Endometrium (tissue), 2 donors: ENCODE measurements around the gene CDADC1.
A peak's percentile ranks its signal among the peaks of the same experiment; 100 is the strongest.

Source experiments
- FAIRE-seq: peaks from 2 replicates; lab custom pipeline; 2012; peaks lifted over from hg19 to GRCh38; lab: Jason Lieb, UNC
- donor health status: control.
- donor health status: control.

The CDADC1 gene

DNA sequence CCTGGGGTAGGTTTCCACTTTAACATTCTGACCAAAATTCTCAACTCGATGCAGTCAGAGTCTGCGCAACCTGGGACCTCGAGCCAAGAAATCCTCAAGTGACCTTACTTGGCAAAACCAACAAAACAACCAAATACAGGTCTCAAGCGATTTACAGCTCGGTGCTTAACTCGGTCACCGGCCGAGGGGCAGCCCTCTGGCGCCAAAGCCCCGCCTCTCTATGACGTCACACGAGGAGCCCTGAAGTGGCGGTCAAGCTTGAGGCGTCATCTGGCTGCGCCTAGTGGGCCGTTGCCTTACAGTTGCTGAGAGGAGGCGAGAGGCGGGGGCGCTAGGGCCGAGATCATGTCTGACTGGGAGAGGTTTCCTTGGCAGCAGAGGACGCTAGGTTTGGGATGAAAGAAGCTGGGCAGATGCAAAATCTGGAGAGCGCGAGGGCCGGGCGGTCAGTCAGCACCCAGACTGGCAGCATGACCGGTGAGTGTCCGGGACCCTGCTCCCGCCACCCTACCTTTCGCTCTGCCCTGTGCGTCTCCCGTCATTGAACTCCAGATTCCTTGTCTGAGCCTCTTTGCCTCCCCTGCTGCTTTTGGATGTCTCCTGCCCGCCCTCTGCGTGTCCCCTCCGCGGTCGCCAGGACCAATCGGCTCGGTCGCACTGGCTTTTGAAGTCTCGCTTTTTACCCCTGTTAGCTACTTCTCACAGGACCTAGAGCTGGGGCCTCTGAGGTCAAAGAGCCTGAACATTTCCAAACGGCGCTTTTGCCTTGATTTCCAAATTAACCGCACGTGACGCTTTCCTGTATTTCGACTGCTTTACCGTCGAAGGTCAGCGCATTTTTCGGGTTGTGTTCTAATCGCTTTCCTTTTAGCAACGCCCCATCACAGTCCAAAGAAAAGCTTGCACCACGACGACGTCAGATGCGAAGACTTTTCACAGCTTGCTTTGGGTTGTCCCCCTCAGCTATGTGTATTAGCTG is at the start of gene CDADC1:
Gene CDADC1, plus strand, starts transcription at position 283 of the 979 bp plus-strand sequence. Its CDS starts 113 bp downstream, at position 396.
- peak; percentile 91 for FAIRE-seq

- no peak for FAIRE-seq
These were observed 41.1 kb upstream of the CDADC1 start for GRCh38 chr13:49206641-49207040.

GRCh38 chr13:49208619-49209018 is 39.1 kb upstream of the CDADC1 start:
- no peak for FAIRE-seq

- FAIRE-seq, result no peak
These were observed 37.6 kb upstream of the CDADC1 start for GRCh38 chr13:49210114-49210513.

- no peak for FAIRE-seq
These were observed 37.1 kb upstream of the CDADC1 start for GRCh38 chr13:49210669-49211068.

- no peak for FAIRE-seq
These were observed 34.2 kb upstream of the CDADC1 start for GRCh38 chr13:49213539-49213938.

- FAIRE-seq, result no peak
These were observed 33.5 kb upstream of the CDADC1 start for GRCh38 chr13:49213997-49214916.

DNA sequence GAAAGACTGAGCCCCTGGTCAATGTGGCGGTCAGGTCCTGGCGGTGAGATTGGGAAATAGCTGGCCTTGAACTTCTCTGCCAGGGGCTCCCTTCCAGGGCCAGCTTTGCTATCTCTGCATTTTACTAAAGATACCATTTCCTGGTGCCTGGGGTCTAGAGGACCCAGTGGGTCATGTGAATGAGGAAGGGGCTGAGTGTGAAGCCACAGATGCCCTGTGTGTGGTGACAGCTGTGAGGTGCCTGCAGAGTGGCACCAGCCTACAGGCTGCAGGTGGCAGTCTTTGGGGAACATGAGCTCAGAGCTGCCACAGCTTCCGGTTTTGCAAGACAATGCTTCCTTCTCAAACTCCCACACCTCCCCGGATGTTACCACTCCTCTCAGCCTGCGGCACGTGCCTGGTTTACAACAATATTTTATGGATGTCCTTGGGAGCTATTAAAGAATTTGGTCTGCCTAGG is 32.8 kb upstream of the CDADC1 start:
- FAIRE-seq, result no peak

GRCh38 chr13:49216334-49216733 is 31.4 kb upstream of the CDADC1 start:
- FAIRE-seq, result no peak

- FAIRE-seq, result no peak
These were observed 29.7 kb upstream of the CDADC1 start for GRCh38 chr13:49217962-49218492.

DNA sequence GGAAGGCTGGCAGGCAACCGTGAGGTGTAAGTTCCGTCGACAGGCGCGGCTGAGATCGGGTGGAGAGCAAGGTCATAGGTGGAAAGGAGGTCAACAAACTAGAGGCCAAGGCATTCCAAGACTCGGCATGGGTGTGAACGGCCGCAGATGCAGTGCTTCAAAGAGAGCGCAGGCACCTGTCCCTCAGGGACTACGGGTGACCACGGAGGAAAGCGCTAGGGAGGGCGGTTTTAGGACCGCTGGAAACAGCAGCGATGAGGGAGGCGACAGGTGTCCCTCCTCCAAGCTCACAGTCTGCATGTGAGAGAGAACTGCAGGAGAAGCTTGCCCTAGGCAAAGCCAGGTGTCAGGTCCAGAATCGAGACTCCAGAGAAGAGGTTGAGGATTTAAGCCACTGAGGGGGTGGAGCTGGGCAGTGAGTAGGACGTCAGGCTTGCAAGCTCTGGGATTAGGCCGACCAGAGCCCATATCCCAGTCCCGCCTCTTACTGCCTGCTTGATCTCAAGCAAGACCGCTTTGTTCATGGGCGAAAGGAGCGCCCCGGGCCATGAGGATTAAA is 29.2 kb upstream of the CDADC1 start:
- FAIRE-seq, result no peak

DNA sequence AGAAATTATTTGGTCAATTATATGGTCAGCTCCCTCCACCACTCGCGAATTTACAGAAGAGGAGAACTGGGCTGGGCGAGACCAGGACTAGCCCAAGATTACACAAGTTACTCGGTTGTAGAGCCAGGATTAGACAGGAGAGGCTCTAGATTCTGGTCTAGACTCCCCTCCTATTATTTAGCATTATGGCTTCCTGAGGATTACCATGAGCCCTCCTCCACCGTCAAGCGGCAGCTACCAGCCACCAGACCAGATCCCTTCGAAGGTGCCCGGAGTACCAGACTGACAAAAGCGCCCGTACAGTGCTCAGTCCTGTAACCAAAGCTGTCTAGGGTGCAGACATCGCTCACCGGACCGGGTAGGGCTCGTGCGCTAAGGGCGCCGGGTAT is 28.1 kb upstream of the CDADC1 start:
- FAIRE-seq, result no peak

- FAIRE-seq, result no peak
These were observed 27.5 kb upstream of the CDADC1 start, which contains the start of gene MLNR for GRCh38 chr13:49220036-49220855. MLNR (plus strand) TSS chr13:49220338; CDS start chr13:49220338, 0 bp downstream.

DNA sequence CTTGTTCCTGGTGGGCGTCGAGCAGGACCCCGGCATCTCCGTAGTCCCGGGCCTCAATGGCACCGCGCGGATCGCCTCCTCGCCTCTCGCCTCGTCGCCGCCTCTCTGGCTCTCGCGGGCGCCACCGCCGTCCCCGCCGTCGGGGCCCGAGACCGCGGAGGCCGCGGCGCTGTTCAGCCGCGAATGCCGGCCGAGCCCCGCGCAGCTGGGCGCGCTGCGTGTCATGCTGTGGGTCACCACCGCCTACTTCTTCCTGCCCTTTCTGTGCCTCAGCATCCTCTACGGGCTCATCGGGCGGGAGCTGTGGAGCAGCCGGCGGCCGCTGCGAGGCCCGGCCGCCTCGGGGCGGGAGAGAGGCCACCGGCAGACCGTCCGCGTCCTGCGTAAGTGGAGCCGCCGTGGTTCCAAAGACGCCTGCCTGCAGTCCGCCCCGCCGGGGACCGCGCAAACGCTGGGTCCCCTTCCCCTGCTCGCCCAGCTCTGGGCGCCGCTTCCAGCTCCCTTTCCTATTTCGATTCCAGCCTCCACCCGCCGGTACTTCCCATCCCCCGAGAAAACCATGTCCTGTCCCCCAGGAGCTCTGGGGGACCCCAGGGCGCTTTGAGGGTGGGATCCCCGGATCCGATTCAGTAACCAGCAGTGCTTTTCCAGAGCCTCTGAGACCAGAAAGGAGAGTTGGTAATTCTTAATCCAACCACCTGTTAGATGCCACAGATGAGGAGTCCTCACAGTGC is 26.7 kb upstream of the CDADC1 start:
- no peak for FAIRE-seq

DNA sequence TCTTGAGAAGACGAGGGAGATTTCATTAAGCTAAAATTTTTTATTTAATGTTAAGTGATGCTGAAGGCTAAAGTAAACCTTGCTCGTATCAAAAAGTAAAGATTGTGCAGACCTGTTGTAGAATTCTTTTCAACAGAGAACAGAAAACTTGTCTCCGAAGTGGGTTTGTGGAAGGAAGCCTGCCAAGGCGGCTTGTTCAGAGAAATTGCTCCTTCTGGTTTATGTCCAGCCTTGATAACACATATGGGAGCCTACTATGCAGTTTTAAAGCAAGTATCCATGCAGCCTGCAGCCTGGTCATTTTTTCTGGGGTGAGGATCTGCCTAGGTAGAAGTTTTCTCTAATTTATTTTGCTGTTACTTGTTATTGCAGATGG is 26.1 kb upstream of the CDADC1 start:
- no peak for FAIRE-seq

- no peak for FAIRE-seq
These were observed 22.3 kb upstream of the CDADC1 start for GRCh38 chr13:49225223-49226042.

DNA sequence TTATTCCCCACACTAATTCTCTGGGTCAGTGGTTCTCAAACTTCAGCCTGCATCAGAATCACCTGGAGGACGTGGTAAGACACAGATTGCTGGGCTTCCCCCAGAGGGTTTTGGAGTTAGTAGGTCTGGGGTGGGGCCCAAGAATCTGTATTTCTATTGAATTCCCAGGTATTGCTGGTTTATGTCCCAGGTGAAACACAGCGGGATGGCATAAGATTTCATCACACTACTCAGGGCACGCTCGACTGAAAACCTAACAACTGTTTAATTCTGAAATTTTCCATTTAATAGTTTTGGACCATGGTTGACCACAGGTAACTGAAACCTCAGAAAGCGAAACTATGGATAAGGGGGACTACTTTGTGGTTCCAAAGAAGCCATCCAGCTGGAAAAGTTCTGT is 21.1 kb upstream of the CDADC1 start:
- no peak for FAIRE-seq

GRCh38 chr13:49234741-49235140 is 13.0 kb upstream of the CDADC1 start:
- no peak for FAIRE-seq

DNA sequence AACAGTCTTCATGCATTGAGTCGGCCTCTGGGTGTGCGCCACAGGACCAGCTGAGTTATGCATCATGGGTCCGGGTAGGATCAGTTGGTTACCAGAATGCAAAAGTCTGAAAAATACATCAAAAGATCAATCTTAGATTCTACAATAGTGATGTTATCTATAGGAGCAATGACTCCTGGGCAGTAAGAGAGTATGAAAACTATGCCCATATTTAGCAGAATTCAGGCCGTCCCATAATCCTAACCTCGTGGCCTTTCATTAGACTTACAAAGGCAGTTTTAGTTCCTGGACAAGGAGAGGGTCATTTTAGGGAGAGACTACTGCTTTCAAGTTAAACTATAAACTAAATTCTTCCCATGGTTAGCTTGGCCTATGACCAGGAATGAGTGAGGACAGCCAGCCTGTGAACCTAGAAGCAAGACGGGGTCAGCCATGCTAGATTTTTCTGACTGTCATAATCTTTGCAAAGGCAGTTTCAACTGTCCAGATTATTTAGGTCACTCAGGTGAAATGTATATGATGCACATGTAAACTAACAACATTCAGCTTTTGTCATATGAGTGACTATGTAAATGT is 11.8 kb upstream of the CDADC1 start:
- FAIRE-seq, result no peak
